HL-60 (cell line): ENCODE data around the gene ARHGEF37.
A peak's percentile ranks its signal among the peaks of the same experiment; 100 is the strongest.

Source experiments
- DNase-seq, 2 experiments: peaks; one replicate each; pipeline ENCODE4 v3.0.0-alpha.2; 2010 to 2020; ENCODE audit warnings: low read depth in 1 of 2, low spot score in 1 of 2
- H3K27ac ChIP-seq: fragments of 250-450 bp; sonication (Bioruptor Pico); replicated peaks from 2 replicates; pipeline ENCODE4 v1.5.1; 2020; ENCODE audit warnings: mild to moderate bottlenecking, moderate library complexity
- H3K27me3 ChIP-seq: fragments of 250-450 bp; sonication (Bioruptor Pico); 2 replicates; pipeline ENCODE4 v1.5.1; 2021; ENCODE audit warnings: mild to moderate bottlenecking, moderate library complexity; ENCODE audit not compliant: insufficient read depth, poor library complexity, severe bottlenecking
- H3K4me3 ChIP-seq: replicated peaks from 2 replicates; pipeline ENCODE4 v1.5.1; 2011; ENCODE audit warnings: mild to moderate bottlenecking, control low read depth, low read length; ENCODE audit not compliant: insufficient read depth
- GABPA ChIP-seq: IDR thresholded peaks from 2 replicates; pipeline ENCODE4 v1.6.1; 2012; ENCODE audit warnings: low read depth
- POLR2AphosphoS5 ChIP-seq: IDR thresholded peaks from 2 replicates; pipeline ENCODE4 v1.6.1; 2012; ENCODE audit warnings: low read depth
- SPI1 ChIP-seq: IDR thresholded peaks from 2 replicates; pipeline ENCODE4 v1.6.1; 2012; ENCODE audit warnings: low read depth, mild to moderate bottlenecking, borderline replicate concordance
- TF ChIP-seq, protein P1 (sequence below): IDR thresholded peaks from 2 replicates; pipeline ENCODE4 v1.6.1; 2012; ENCODE audit warnings: low read depth; ENCODE audit not compliant: insufficient replicate concordance
- TF ChIP-seq, protein P2 (sequence below): IDR thresholded peaks from one replicate; pipeline ENCODE4 v1.5.1; 2011; ENCODE audit warnings: low read length, control low read depth, inconsistent platforms; ENCODE audit not compliant: insufficient read depth

The ARHGEF37 gene

DNA sequence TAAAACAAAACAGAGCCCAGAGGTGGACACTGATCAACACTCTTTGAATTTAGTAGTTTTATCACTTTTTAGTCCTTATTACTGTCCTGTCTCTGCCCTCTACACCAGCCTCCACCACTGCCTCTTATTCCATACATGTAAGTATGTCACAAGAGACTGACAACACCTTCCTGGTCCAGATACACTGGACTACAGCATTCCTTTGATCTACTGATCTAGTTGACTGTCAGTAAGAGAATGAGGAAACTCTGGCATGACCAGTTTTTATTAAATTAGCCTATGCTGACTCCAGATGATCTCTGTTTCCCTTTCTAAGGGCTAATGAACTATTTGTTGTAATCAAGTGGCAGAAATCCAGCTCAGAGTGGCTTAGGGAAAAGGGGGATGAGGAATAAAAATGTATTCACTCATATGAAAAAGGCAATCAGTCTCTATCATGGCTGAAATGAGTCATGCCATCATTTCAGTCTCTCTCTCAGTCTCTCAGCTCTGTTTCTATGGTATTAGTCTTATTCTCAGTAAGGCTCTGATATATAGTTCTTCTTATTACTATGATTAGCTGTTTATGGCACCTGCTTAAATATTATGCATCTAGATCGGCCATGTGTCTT is 5.5 kb downstream of the ARHGEF37 start:
- Histone ChIP-seq H3K27me3 (peaks cover 6% of the 10 kb centered on the region), H3K4me3 (no peak overlapping the region), H3K27ac (no peak overlapping the region)
- no peak for DNase-seq
- TF ChIP-seq, protein P1, sequence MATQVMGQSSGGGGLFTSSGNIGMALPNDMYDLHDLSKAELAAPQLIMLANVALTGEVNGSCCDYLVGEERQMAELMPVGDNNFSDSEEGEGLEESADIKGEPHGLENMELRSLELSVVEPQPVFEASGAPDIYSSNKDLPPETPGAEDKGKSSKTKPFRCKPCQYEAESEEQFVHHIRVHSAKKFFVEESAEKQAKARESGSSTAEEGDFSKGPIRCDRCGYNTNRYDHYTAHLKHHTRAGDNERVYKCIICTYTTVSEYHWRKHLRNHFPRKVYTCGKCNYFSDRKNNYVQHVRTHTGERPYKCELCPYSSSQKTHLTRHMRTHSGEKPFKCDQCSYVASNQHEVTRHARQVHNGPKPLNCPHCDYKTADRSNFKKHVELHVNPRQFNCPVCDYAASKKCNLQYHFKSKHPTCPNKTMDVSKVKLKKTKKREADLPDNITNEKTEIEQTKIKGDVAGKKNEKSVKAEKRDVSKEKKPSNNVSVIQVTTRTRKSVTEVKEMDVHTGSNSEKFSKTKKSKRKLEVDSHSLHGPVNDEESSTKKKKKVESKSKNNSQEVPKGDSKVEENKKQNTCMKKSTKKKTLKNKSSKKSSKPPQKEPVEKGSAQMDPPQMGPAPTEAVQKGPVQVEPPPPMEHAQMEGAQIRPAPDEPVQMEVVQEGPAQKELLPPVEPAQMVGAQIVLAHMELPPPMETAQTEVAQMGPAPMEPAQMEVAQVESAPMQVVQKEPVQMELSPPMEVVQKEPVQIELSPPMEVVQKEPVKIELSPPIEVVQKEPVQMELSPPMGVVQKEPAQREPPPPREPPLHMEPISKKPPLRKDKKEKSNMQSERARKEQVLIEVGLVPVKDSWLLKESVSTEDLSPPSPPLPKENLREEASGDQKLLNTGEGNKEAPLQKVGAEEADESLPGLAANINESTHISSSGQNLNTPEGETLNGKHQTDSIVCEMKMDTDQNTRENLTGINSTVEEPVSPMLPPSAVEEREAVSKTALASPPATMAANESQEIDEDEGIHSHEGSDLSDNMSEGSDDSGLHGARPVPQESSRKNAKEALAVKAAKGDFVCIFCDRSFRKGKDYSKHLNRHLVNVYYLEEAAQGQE, result no peak
- TF ChIP-seq, protein P2, sequence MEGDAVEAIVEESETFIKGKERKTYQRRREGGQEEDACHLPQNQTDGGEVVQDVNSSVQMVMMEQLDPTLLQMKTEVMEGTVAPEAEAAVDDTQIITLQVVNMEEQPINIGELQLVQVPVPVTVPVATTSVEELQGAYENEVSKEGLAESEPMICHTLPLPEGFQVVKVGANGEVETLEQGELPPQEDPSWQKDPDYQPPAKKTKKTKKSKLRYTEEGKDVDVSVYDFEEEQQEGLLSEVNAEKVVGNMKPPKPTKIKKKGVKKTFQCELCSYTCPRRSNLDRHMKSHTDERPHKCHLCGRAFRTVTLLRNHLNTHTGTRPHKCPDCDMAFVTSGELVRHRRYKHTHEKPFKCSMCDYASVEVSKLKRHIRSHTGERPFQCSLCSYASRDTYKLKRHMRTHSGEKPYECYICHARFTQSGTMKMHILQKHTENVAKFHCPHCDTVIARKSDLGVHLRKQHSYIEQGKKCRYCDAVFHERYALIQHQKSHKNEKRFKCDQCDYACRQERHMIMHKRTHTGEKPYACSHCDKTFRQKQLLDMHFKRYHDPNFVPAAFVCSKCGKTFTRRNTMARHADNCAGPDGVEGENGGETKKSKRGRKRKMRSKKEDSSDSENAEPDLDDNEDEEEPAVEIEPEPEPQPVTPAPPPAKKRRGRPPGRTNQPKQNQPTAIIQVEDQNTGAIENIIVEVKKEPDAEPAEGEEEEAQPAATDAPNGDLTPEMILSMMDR, result no peak
- no peak for TF ChIP-seq POLR2AphosphoS5
- TF ChIP-seq GABPA, result no peak
- no peak for TF ChIP-seq SPI1

DNA sequence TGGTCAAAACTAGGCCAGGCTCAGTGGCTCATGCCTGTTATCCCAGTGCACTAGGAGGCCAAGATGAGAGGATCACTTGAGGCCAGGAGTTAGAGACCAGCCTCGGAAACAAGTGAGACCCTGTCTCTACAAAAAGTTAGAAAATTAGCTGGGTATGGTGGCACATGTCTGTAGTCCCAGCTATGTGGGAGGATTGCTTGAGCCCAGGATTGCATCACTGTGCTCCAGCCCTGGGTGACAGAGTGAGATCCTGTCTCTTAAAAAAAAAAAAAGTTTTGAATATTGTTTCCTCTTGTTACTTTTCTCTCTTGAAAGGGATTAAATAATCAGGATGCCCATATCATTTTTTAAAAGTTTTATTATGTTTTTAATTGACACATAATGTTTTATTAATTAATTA is 7.6 kb downstream of the ARHGEF37 start:
- TF ChIP-seq SPI1, result no peak
- TF ChIP-seq POLR2AphosphoS5, result no peak
- TF ChIP-seq, protein P1, result no peak
- TF ChIP-seq, protein P2, result no peak
- H3K27ac ChIP-seq, result no peak overlapping the region

DNA sequence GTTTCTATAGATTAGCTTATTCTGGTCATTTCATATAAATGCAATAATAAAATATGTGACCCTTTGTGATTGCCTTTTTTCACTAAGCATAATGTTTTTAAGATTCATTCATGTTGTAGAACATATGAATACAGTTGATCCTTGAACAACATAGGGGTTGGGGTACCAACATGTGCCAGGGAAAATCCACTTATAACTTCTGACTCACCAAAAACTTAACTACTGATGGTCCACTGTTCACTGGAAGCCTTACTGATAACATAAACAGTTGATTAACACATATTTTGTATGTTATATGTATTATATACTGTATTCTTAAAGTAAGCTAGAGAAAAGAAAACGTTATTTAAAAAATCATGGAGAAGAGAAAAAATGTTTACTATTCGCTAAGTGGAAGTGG is 12.1 kb downstream of the ARHGEF37 start:
- Histone ChIP-seq H3K27ac (no peak overlapping the region), H3K27me3 (no peaks in the 10 kb centered on the region), H3K4me3 (no peak overlapping the region)
- no peak for DNase-seq
- no peak for TF ChIP-seq SPI1
- TF ChIP-seq, protein P1, result no peak
- no peak for TF ChIP-seq GABPA
- TF ChIP-seq, protein P2, result no peak
- no peak for TF ChIP-seq POLR2AphosphoS5

More for the DNA sequence above, 7.6 kb downstream of the ARHGEF37 start:
- H3K4me3 ChIP-seq, result no peak overlapping the region
- no peaks in the 10 kb centered on the region for H3K27me3 ChIP-seq
- DNase-seq, result peak in 1 of 2 experiments; percentile 23
